Activated B cell treated with CpG ODN at 0.5 μM for 24 hours (primary cell): ENCODE data around the gene ATP10B. TPM values are rescaled to one million over a fixed set of nuclear protein-coding genes. Genes with fewer than 3 reads are reported as not detected.

Experiments
- ATAC-seq: fragments of 200-7000 bp; cut with Tn5 transposase; one replicate; pipeline ENCODE4 v1.10.0; 2021; ENCODE audit warnings: low read depth, mild to moderate bottlenecking, moderate library complexity
- CTCF ChIA-PET: fragments of 350-600 bp; sonication (Branson Sonifier 250); formaldehyde crosslinking; loops from one replicate; lab custom pipeline; 2021; ENCODE audit warnings: antibody characterized with exemption; lab: Charles Lee
- POLR2A ChIA-PET: fragments of 350-600 bp; sonication (Branson Sonifier 250); formaldehyde crosslinking; loops from one replicate; lab custom pipeline; 2021; ENCODE audit warnings: antibody characterized with exemption; lab: Charles Lee
- DNase-seq: peaks from one replicate; pipeline ENCODE4 v3.0.0; 2022
- H3K27ac Mint-ChIP-seq: one replicate; pipeline ENCODE4 v1.8.0; 2020; ENCODE audit warnings: mixed read lengths
- H3K27me3 Mint-ChIP-seq: one replicate; pipeline ENCODE4 v1.8.0; 2021; ENCODE audit warnings: mixed read lengths
- H3K36me3 Mint-ChIP-seq: one replicate; pipeline ENCODE4 v1.8.0; 2021; ENCODE audit warnings: low read depth, mixed read lengths
- H3K4me1 Mint-ChIP-seq: one replicate; pipeline ENCODE4 v1.8.0; 2021; ENCODE audit warnings: mixed read lengths
- H3K4me3 Mint-ChIP-seq: one replicate; pipeline ENCODE4 v1.8.0; 2020; ENCODE audit warnings: mild to moderate bottlenecking, mixed read lengths
- H3K9me3 Mint-ChIP-seq: one replicate; pipeline ENCODE4 v1.8.0; 2020; ENCODE audit warnings: mixed read lengths
- intact Hi-C: fragments of 100-400 bp; cut with micrococcal nuclease; formaldehyde crosslinking; loops from one replicate; pipeline ENCODE4 v1.15.1; 2024
- total RNA-seq: library from RNA; stranded (reverse); gene quantifications from 2 replicates; pipeline ENCODE4 v1.2.3, GENCODE V29; 2022
- TF ChIP-seq, protein P1 (sequence below): fragments of 200-600 bp; IDR thresholded peaks from one replicate; pipeline ENCODE4 v1.8.0; 2022; ENCODE audit warnings: antibody characterized with exemption, mild to moderate bottlenecking

The ATP10B gene
- total RNA-seq, 1 donor from 2014 or later: not detected

DNA sequence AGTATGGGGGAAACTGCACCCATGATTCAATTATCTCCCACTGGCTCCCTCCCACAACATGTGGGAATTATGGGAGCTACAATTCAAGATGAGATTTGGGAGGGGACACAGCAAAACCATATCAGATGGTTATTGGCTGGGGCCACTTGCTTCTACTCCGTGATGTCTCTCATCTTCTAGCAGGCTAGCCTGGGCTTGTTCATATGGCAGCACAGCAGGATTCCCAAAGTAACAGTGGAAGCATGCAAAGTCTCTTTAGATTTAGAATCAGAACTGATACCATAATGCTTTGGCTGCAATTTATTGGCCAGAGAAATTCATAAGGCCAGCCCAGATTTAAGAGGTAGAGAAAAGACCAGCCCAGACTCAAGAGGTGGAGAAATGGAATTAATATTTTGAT, 304.1 kb downstream of the ATP10B start:
- H3K27ac Mint-ChIP-seq: no peak overlapping the region
- TF ChIP-seq, protein P1, sequence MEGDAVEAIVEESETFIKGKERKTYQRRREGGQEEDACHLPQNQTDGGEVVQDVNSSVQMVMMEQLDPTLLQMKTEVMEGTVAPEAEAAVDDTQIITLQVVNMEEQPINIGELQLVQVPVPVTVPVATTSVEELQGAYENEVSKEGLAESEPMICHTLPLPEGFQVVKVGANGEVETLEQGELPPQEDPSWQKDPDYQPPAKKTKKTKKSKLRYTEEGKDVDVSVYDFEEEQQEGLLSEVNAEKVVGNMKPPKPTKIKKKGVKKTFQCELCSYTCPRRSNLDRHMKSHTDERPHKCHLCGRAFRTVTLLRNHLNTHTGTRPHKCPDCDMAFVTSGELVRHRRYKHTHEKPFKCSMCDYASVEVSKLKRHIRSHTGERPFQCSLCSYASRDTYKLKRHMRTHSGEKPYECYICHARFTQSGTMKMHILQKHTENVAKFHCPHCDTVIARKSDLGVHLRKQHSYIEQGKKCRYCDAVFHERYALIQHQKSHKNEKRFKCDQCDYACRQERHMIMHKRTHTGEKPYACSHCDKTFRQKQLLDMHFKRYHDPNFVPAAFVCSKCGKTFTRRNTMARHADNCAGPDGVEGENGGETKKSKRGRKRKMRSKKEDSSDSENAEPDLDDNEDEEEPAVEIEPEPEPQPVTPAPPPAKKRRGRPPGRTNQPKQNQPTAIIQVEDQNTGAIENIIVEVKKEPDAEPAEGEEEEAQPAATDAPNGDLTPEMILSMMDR: no peak
- H3K4me1 Mint-ChIP-seq: no peaks in the 10 kb centered on the region
- H3K27me3 Mint-ChIP-seq: peaks cover 17% of the 10 kb centered on the region
- no peak for ATAC-seq
- ChIA-PET CTCF (no interaction called here), POLR2A (no interaction called here)
- DNase-seq: no peak
- H3K36me3 Mint-ChIP-seq: no peaks in the 10 kb centered on the region
- H3K4me3 Mint-ChIP-seq: no peak overlapping the region
- intact Hi-C loops: no loop called here
- peaks cover 6% of the 10 kb centered on the region for H3K9me3 Mint-ChIP-seq

DNA sequence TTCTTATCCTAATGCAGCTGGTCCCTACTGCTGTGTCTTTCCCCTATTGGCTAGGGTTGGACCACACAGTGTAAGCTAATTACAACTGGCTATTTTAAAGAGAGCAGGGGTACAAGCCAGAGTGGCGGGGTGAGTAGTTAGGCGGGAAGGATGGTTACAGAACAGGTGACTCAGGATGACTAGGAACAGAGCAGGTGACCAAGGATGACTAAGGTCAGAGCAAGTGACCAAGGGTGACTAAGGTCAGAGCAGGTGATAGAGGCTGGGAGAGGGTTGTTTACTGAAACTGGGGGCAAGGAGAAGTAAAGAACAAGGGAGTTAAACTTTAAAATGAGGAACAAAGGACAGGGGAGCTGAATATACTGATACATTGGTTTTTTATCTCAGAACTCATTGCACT, 304.9 kb downstream of the ATP10B start:
- ChIA-PET POLR2A (no interaction called here), CTCF (no interaction called here)
- Mint-ChIP-seq H3K9me3 (peaks cover 6% of the 10 kb centered on the region), H3K4me3 (no peak overlapping the region), H3K27me3 (peaks cover 17% of the 10 kb centered on the region), H3K4me1 (no peaks in the 10 kb centered on the region), H3K27ac (no peak overlapping the region), H3K36me3 (no peaks in the 10 kb centered on the region)
- intact Hi-C loops: no loop called here
- DNase-seq (no peak), ATAC-seq (no peak)
- TF ChIP-seq, protein P1: no peak

DNA sequence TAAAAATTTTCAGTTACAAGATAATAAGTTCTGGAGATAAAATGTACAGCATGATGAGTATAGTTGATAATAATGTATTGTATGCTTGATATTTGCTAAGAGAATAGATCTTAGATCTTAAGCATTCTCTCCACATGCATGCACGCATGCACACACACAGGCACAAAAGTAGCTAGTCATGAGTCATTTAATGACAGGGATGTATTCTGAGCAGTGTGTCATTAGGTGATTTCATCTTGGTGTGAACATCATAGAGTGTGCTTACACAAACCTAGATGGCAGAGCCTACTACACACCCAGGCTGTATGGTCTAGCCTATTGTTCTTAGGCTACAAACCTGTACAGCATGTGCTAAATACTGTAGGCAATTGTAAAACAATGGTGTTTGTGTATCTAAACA, 306.2 kb downstream of the ATP10B start:
- TF ChIP-seq, protein P1: no peak
- DNase-seq: no peak
- no peak overlapping the region for H3K27ac Mint-ChIP-seq

DNA sequence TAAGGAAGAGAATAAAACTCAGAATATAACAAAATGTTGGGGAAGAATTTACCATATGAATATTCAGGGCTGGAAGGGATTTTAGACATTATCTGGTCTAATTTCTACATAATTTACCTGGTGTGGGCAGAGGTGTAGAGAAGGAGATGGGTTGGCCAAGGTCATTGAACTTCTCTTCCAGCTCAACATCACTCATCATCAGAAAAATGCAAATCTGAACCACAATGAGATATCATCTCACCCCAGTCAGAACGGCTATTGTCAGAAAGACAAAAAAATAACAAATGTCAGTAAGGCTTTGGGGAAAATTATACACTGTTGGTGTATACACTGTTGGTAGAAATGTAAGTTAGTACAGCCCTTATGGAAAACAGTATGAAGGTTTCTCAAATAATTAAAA, 308.6 kb downstream of the ATP10B start:
- Mint-ChIP-seq H3K4me3 (no peak overlapping the region), H3K36me3 (no peaks in the 10 kb centered on the region), H3K9me3 (peaks cover 6% of the 10 kb centered on the region), H3K27me3 (peaks cover 15% of the 10 kb centered on the region), H3K27ac (no peak overlapping the region), H3K4me1 (no peaks in the 10 kb centered on the region)
- TF ChIP-seq, protein P1: no peak
- DNase-seq (no peak), ATAC-seq (no peak)
- ChIA-PET CTCF (no interaction called here), POLR2A (no interaction called here)
- intact Hi-C loops: no loop called here

More for the DNA sequence above, 306.2 kb downstream of the ATP10B start:
- intact Hi-C loops: no loop called here
- ATAC-seq: no peak
- no peak overlapping the region for H3K4me3 Mint-ChIP-seq
- peaks cover 6% of the 10 kb centered on the region for H3K9me3 Mint-ChIP-seq
- H3K36me3 Mint-ChIP-seq: no peaks in the 10 kb centered on the region
- peaks cover 17% of the 10 kb centered on the region for H3K27me3 Mint-ChIP-seq
- ChIA-PET CTCF (no interaction called here), POLR2A (no interaction called here)
- no peaks in the 10 kb centered on the region for H3K4me1 Mint-ChIP-seq

DNA sequence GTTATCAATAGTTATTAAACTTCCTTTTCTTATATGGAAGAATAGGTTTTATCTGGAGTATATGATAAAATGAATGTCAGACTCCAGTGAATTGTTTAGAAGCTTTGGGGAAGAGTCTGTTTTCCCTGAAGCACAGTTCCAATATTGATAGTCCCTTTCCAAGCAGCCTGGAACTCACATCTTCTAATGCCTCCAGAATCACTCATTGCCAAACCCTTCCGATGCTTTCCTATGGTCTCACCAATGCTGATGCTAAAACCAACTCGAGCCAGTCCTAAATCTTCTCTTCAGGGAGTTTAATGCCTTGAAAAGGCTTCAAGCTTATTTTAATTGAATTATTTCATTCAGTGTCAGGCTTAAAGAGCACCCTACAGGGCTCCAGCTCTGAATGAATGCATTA, 309.2 kb downstream of the ATP10B start:
- ATAC-seq (no peak), DNase-seq (no peak)
- Mint-ChIP-seq H3K4me1 (no peaks in the 10 kb centered on the region), H3K36me3 (no peaks in the 10 kb centered on the region), H3K9me3 (peaks cover 6% of the 10 kb centered on the region), H3K4me3 (no peak overlapping the region), H3K27me3 (peaks cover 15% of the 10 kb centered on the region), H3K27ac (no peak overlapping the region)
- TF ChIP-seq, protein P1: no peak
- ChIA-PET CTCF (interaction anchor here (1.0 kb wide), 1 partner anchor 19 kb away, joined by 3 read pairs; no protein-coding TSS in a partner anchor), POLR2A (no interaction called here)
- intact Hi-C loops: no loop called here
